ENCODE results near the gene TEX36. TPM values are rescaled to one million over a fixed set of nuclear protein-coding genes. Genes with fewer than 3 reads are reported as not detected.
"Not testable (repeated sequence)": the region's sequence is repeated elsewhere in the genome, so short reads cannot be mapped to it uniquely, and the experiment has no call there.

TEX36 gene
- total RNA-seq, 1 experiment from 2014 or later: not detected

DNA sequence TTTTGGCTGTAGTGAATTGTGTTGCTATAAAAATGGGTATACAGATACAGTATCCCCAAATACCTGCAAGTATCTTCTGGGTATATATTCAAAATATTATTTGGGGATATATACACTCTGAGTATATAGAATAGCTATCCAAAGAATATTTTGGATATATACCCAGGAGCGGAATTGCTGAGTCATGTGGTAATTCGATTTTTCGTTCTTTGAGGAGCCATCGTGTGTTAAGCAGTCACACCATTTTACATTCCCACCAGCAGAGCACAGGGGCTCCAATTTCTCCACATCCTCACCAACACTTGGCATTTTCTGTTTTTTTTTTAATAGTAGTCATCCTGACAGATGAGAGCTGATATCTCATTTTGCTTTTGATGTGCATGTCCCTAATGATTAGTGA is 61.9 kb downstream of the TEX36 start:
- ChIA-PET CTCF (no interaction called here), POLR2A (no interaction called here)
- no TSS peak for BruUV-seq (replicated peaks)
- intact Hi-C loops (cut with micrococcal nuclease; ENCODE audit: unreplicated experiment): no loop called here
- Histone ChIP-seq H3K4me1 (ENCODE audit: control insufficient read depth, insufficient read depth, low read length) (no peaks in the 10 kb centered on the region), H3K27me3 (ENCODE audit: control insufficient read depth, insufficient read depth, low read length) (peaks cover 5% of the 10 kb centered on the region), H3K9me3 (ENCODE audit: control insufficient read depth, insufficient read depth, low read depth, low read length) (no peaks in the 10 kb centered on the region), H3K27ac (ENCODE audit: low read length) (no peak overlapping the region), H3K36me3 (ENCODE audit: control insufficient read depth, insufficient read depth, low read length) (no peaks in the 10 kb centered on the region), H3K4me3 (ENCODE audit: low read depth in 2 of 2, low read length in 2 of 2) (no peak overlapping the region)
- ATAC-seq: no peak
- TF ChIP-seq, protein P1, sequence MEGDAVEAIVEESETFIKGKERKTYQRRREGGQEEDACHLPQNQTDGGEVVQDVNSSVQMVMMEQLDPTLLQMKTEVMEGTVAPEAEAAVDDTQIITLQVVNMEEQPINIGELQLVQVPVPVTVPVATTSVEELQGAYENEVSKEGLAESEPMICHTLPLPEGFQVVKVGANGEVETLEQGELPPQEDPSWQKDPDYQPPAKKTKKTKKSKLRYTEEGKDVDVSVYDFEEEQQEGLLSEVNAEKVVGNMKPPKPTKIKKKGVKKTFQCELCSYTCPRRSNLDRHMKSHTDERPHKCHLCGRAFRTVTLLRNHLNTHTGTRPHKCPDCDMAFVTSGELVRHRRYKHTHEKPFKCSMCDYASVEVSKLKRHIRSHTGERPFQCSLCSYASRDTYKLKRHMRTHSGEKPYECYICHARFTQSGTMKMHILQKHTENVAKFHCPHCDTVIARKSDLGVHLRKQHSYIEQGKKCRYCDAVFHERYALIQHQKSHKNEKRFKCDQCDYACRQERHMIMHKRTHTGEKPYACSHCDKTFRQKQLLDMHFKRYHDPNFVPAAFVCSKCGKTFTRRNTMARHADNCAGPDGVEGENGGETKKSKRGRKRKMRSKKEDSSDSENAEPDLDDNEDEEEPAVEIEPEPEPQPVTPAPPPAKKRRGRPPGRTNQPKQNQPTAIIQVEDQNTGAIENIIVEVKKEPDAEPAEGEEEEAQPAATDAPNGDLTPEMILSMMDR (IDR thresholded peaks at IDR 0.05): no peak
- TF ChIP-seq TCF7L2 (IDR thresholded peaks at IDR 0.05; ENCODE audit: low read depth, low read length) (no peak), POLR2AphosphoS5 (IDR thresholded peaks at IDR 0.05; ENCODE audit: low read depth, low read length) (no peak), SIN3A (IDR thresholded peaks at IDR 0.05; ENCODE audit: borderline replicate concordance, insufficient read depth, low read depth, low read length) (no peak)
- TF ChIP-seq, protein P2, sequence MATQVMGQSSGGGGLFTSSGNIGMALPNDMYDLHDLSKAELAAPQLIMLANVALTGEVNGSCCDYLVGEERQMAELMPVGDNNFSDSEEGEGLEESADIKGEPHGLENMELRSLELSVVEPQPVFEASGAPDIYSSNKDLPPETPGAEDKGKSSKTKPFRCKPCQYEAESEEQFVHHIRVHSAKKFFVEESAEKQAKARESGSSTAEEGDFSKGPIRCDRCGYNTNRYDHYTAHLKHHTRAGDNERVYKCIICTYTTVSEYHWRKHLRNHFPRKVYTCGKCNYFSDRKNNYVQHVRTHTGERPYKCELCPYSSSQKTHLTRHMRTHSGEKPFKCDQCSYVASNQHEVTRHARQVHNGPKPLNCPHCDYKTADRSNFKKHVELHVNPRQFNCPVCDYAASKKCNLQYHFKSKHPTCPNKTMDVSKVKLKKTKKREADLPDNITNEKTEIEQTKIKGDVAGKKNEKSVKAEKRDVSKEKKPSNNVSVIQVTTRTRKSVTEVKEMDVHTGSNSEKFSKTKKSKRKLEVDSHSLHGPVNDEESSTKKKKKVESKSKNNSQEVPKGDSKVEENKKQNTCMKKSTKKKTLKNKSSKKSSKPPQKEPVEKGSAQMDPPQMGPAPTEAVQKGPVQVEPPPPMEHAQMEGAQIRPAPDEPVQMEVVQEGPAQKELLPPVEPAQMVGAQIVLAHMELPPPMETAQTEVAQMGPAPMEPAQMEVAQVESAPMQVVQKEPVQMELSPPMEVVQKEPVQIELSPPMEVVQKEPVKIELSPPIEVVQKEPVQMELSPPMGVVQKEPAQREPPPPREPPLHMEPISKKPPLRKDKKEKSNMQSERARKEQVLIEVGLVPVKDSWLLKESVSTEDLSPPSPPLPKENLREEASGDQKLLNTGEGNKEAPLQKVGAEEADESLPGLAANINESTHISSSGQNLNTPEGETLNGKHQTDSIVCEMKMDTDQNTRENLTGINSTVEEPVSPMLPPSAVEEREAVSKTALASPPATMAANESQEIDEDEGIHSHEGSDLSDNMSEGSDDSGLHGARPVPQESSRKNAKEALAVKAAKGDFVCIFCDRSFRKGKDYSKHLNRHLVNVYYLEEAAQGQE (IDR thresholded peaks at IDR 0.05; ENCODE audit: insufficient read depth in 1 of 2, low read depth in 2 of 2, low read length in 1 of 2): no peak
- in situ Hi-C loops (cut with HindIII; ENCODE audit: low pct_unique_long_range_greater_than_20kb, low sequenced_read_pairs): no loop called here
- DNase-seq (ENCODE audit: low read depth, low spot score): no peak

DNA sequence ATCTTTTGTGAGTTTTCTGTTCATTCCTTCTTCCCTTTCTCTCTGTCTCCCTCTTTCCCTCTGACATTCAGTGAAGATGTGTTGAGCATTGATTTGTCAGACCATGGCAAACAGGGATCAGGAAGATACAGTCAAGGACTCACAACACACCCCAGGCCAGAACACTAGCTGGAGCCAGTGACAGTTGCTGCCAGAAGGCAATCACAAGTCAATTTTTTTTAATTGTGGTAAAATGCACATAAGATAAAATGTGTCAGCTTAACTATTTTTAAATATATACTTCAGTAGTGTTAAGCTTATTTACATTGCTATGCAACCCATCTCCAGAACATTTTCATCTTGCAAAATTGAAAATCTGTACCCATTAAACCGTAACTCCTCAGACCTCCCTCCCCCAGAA is 62.6 kb downstream of the TEX36 start:
- DNase-seq (ENCODE audit: low read depth, low spot score) (no peak), ATAC-seq (no peak)
- TF ChIP-seq, protein P1 (IDR thresholded peaks at IDR 0.05): 0 out of 2 replicates have a peak, but pooled peaks have one; percentile 3
- TF ChIP-seq TCF7L2 (IDR thresholded peaks at IDR 0.05; ENCODE audit: low read depth, low read length): no peak
- Histone ChIP-seq H3K4me3 (ENCODE audit: low read depth in 2 of 2, low read length in 2 of 2) (no peak overlapping the region), H3K27me3 (ENCODE audit: control insufficient read depth, insufficient read depth, low read length) (peaks cover 5% of the 10 kb centered on the region), H3K27ac (ENCODE audit: low read length) (no peak overlapping the region), H3K4me1 (ENCODE audit: control insufficient read depth, insufficient read depth, low read length) (no peaks in the 10 kb centered on the region), H3K9me3 (ENCODE audit: control insufficient read depth, insufficient read depth, low read depth, low read length) (no peaks in the 10 kb centered on the region), H3K36me3 (ENCODE audit: control insufficient read depth, insufficient read depth, low read length) (no peaks in the 10 kb centered on the region)
- in situ Hi-C loops (cut with HindIII; ENCODE audit: low pct_unique_long_range_greater_than_20kb, low sequenced_read_pairs) (no loop called here), intact Hi-C loops (cut with micrococcal nuclease; ENCODE audit: unreplicated experiment) (no loop called here)
- no TSS peak for BruUV-seq (replicated peaks)
- ChIA-PET CTCF (interaction anchor here (0.6 kb wide), 1 partner anchor 35 kb away, joined by 3 read pairs; no protein-coding TSS in a partner anchor), POLR2A (no interaction called here)

DNA sequence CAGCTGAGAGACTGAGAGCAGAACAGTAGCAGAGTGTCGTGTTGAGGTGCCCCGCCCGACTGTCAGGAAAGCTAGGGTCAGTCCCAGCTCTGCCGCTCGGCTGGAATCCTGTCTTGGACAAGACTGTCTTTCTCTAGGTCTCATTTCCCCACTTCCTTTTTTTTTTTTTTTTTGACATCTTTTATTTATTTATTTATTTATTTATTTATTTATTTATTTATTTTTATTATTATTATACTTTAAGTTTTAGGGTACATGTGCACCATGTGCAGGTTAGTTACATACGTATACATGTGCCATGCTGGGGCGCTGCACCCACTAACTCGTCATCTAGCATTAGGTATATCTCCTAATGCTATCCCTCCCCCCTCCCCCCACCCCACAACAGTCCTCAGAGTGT is 69.9 kb downstream of the TEX36 start:
- H3K4me3 ChIP-seq (ENCODE audit: low read depth in 2 of 2, low read length in 2 of 2); in situ Hi-C loops (cut with HindIII; ENCODE audit: low pct_unique_long_range_greater_than_20kb, low sequenced_read_pairs); H3K27ac ChIP-seq (ENCODE audit: low read length); H3K9me3 ChIP-seq (ENCODE audit: control insufficient read depth, insufficient read depth, low read depth, low read length); POLR2A ChIA-PET; BruUV-seq (replicated peaks); DNase-seq (ENCODE audit: low read depth, low spot score); CTCF ChIA-PET; H3K36me3 ChIP-seq (ENCODE audit: control insufficient read depth, insufficient read depth, low read length); intact Hi-C loops (cut with micrococcal nuclease; ENCODE audit: unreplicated experiment); H3K4me1 ChIP-seq (ENCODE audit: control insufficient read depth, insufficient read depth, low read length); ATAC-seq: not testable (repeated sequence)
- H3K27me3 ChIP-seq (ENCODE audit: control insufficient read depth, insufficient read depth, low read length): peaks cover 12% of the 10 kb centered on the region
